Measurements from ENCODE around the gene IRGC. TPM values are rescaled to one million over a fixed set of nuclear protein-coding genes. Genes with fewer than 3 reads are reported as not detected.

The IRGC gene
- total and polyA plus RNA-seq, 9 of the 15 experiments (the other 6 are each of a cell fraction or from before 2014, with no cell fraction given) = not detected

GRCh38 chr19:43692877-43693276 lies 23.0 kb upstream of the IRGC start (continued):
- no peak for TF ChIP-seq RNF219 (CRISPR knock-in tag; IDR thresholded peaks at IDR 0.05)
- TF ChIP-seq E2F5 (CRISPR knock-in tag; IDR thresholded peaks at IDR 0.05) = no peak

DNA sequence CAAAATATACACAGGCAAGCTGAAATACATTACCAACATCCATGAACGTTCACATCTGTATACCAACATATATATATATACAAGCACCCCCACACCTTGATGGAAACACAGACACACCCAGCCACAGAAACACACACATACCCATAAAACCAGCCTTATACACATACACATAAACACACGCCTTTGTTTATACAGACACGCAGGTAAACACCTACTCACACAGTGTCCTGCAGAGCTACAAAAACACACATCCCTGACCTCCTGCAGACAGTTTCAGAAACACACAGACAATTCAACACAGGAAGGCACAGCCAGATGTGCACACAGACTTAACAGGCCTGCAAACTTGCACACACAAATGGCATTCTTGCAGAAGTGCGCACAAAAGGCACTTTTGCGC lies 21.3 kb upstream of the IRGC start:
- Histone ChIP-seq H3K4me3 (no peak overlapping the region), H3K79me2 (ENCODE audit: control insufficient read depth, insufficient read depth, low read length) (no peaks in the 10 kb centered on the region), H3K9me3 (replicated peaks; ENCODE audit: control insufficient read depth, insufficient read depth, low read depth, low read length) (peaks cover 6% of the 10 kb centered on the region), H3K27me3 (ENCODE audit: control insufficient read depth in 2 of 2, insufficient read depth in 2 of 2, low read length in 2 of 2) (0 out of 5 replicates have a peak, but pooled peaks cover 0 to 4% of the 10 kb centered on the region in 2 experiments), H3K9me1 (ENCODE audit: control insufficient read depth, insufficient read depth, low read length) (no peaks in the 10 kb centered on the region), H2AFZ (ENCODE audit: low read depth, low read length) (no peak overlapping the region), H3K4me1 (replicated peaks in 1 of 2; ENCODE audit: control insufficient read depth in 2 of 2, insufficient read depth in 2 of 2, low read length in 2 of 2) (peaks cover 0 to 5% of the 10 kb centered on the region in 2 experiments; a peak in 4 of 5 replicates), H3K27ac (ENCODE audit: extremely low read depth, low read depth, low read length) (no peak overlapping the region), H3K36me3 (ENCODE audit: control insufficient read depth, insufficient read depth, low read length) (no peaks in the 10 kb centered on the region), H4K20me1 (replicated peaks; ENCODE audit: control insufficient read depth, insufficient read depth, low read length) (no peaks in the 10 kb centered on the region), H3K4me2 (ENCODE audit: insufficient read depth, low read length) (no peak overlapping the region), H3K9ac (ENCODE audit: insufficient read depth in 1 of 2, low read depth in 2 of 2, low read length in 2 of 2) (no peak overlapping the region)
- BruUV-seq (replicated peaks) = no TSS peak
- in situ Hi-C loops (cut with MboI) (no loop called here), intact Hi-C loops (cut with micrococcal nuclease) (no loop called here)
- no peak for DNase-seq (ENCODE audit: extremely low read depth in 1 of 4, low spot score in 3 of 4)
- ChIA-PET CTCF (ENCODE audit: low intra/inter-chr PET ratio) (no interaction called here), POLR2A (no interaction called here)
- TF ChIP-seq IFI16 (CRISPR knock-in tag; IDR thresholded peaks at IDR 0.05) = no peak
- no peak for TF ChIP-seq RB1 (IDR thresholded peaks at IDR 0.05; ENCODE audit: low read depth)
- no peak for TF ChIP-seq SP2 (IDR thresholded peaks at IDR 0.05; ENCODE audit: extremely low read depth, low read depth, low read length, poor library complexity, severe bottlenecking)
- no peak for TF ChIP-seq PTTG1 (tag; IDR thresholded peaks at IDR 0.05; ENCODE audit: low read depth)
- no peak for TF ChIP-seq TEAD1 (CRISPR knock-in tag; IDR thresholded peaks at IDR 0.05)
- TF ChIP-seq, protein P1, sequence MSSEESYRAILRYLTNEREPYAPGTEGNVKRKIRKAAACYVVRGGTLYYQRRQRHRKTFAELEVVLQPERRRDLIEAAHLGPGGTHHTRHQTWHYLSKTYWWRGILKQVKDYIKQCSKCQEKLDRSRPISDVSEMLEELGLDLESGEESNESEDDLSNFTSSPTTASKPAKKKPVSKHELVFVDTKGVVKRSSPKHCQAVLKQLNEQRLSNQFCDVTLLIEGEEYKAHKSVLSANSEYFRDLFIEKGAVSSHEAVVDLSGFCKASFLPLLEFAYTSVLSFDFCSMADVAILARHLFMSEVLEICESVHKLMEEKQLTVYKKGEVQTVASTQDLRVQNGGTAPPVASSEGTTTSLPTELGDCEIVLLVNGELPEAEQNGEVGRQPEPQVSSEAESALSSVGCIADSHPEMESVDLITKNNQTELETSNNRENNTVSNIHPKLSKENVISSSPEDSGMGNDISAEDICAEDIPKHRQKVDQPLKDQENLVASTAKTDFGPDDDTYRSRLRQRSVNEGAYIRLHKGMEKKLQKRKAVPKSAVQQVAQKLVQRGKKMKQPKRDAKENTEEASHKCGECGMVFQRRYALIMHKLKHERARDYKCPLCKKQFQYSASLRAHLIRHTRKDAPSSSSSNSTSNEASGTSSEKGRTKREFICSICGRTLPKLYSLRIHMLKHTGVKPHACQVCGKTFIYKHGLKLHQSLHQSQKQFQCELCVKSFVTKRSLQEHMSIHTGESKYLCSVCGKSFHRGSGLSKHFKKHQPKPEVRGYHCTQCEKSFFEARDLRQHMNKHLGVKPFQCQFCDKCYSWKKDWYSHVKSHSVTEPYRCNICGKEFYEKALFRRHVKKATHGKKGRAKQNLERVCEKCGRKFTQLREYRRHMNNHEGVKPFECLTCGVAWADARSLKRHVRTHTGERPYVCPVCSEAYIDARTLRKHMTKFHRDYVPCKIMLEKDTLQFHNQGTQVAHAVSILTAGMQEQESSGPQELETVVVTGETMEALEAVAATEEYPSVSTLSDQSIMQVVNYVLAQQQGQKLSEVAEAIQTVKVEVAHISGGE (CRISPR knock-in tag; IDR thresholded peaks at IDR 0.05) = no peak
- TF ChIP-seq, protein P2, sequence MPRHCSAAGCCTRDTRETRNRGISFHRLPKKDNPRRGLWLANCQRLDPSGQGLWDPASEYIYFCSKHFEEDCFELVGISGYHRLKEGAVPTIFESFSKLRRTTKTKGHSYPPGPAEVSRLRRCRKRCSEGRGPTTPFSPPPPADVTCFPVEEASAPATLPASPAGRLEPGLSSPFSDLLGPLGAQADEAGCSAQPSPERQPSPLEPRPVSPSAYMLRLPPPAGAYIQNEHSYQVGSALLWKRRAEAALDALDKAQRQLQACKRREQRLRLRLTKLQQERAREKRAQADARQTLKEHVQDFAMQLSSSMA (CRISPR knock-in tag; IDR thresholded peaks at IDR 0.05) = no peak
- WGBS (ENCODE audit: insufficient coverage, low coverage, missing lambda C conversion rate) = 33% methylated on average over 5 of the region's 5 CpGs
- FAIRE-seq = no peak
- no peak for ATAC-seq

Measured in K562 (cell line).